K562 (cell line): ENCODE results near the gene SLC1A3. TPM values are rescaled to one million over a fixed set of nuclear protein-coding genes. Genes with fewer than 3 reads are reported as not detected.

Experiments
- ATF7 ChIP-seq: fragments of 450-650 bp; IDR thresholded peaks from 2 replicates; pipeline ENCODE4 v1.7.1; 2014; ENCODE audit warnings: mild to moderate bottlenecking, moderate library complexity
- CBFB ChIP-seq: sonication (generic); formaldehyde crosslinking; IDR thresholded peaks from 2 replicates; pipeline ENCODE4 v1.4.0; 2020; ENCODE audit warnings: mild to moderate bottlenecking, missing genetic modification reagents
- CTBP1 ChIP-seq: fragments of 450-650 bp; IDR thresholded peaks from 2 replicates; pipeline ENCODE4 v1.6.1; 2016; ENCODE audit warnings: borderline replicate concordance
- IFI16 ChIP-seq: fragments of 250-450 bp; sonication (Bioruptor Pico); IDR thresholded peaks from 2 replicates; pipeline ENCODE4 v2.1.2; 2022; ENCODE audit warnings: mild to moderate bottlenecking, inconsistent platforms
- L3MBTL2 ChIP-seq: fragments of 450-650 bp; IDR thresholded peaks from 2 replicates; pipeline ENCODE4 v1.6.1; 2016; ENCODE audit warnings: mild to moderate bottlenecking, moderate library complexity
- LARP7 ChIP-seq: fragments of 450-650 bp; IDR thresholded peaks from 2 replicates; pipeline ENCODE4 v1.6.1; 2016
- NFIX ChIP-seq: fragments of 250-450 bp; sonication (Bioruptor Pico); IDR thresholded peaks from 2 replicates; pipeline ENCODE4 v1.4.0; 2020; ENCODE audit warnings: low read depth, mild to moderate bottlenecking, moderate library complexity
- NR2C2 ChIP-seq, 2 experiments: fragments of 200-800 bp in 1 of 2; sonication (Bioruptor generic) in 1 of 2; sonication (generic) in 1 of 2; formaldehyde crosslinking in 1 of 2; IDR thresholded peaks; 2 replicates each; pipeline versions ENCODE4 v1.6.1 to v1.8.0; 2016 to 2022; ENCODE audit warnings: mild to moderate bottlenecking in 1 of 2, missing compliant biosample characterization in 1 of 2, missing genetic modification characterization in 1 of 2, missing genetic modification reagents in 1 of 2
- PRPF4 ChIP-seq: fragments of 200-400 bp; formaldehyde crosslinking; IDR thresholded peaks from one replicate; pipeline ENCODE4 v1.6.1; 2017; ENCODE audit warnings: low read length, low read depth, mild to moderate bottlenecking; ENCODE audit not compliant: insufficient read depth, poor library complexity, severe bottlenecking
- SAP30 ChIP-seq: fragments of 200-600 bp; sonication (generic); IDR thresholded peaks from 2 replicates; pipeline ENCODE4 v1.6.1; 2012; ENCODE audit warnings: borderline replicate concordance, low read depth, mild to moderate bottlenecking, moderate library complexity, low read length, control low read depth, inconsistent platforms; ENCODE audit not compliant: insufficient read depth, poor library complexity, severe bottlenecking
- SMAD3 ChIP-seq: fragments of 450-650 bp; formaldehyde crosslinking; conservative IDR thresholded peaks from 2 replicates; pipeline ENCODE4 v1.4.0; 2020; ENCODE audit warnings: mild to moderate bottlenecking
- SMAD4 ChIP-seq: fragments of 250-450 bp; sonication (Bioruptor Pico); conservative IDR thresholded peaks from 2 replicates; pipeline ENCODE4 v1.8.0; 2021; ENCODE audit warnings: inconsistent platforms, mild to moderate bottlenecking, moderate library complexity
- SMARCC2 ChIP-seq: fragments of 450-650 bp; IDR thresholded peaks from 2 replicates; pipeline ENCODE4 v1.6.1; 2017; ENCODE audit warnings: antibody characterized with exemption, moderate library complexity, mild to moderate bottlenecking, low read depth
- TEAD1 ChIP-seq, 2 experiments: fragments of 450-650 bp in 1 of 2; sonication (generic) in 1 of 2; formaldehyde crosslinking; IDR thresholded peaks; 2 replicates each; pipeline versions ENCODE4 v1.4.0 to v1.8.0; 2020 to 2022; ENCODE audit warnings: mild to moderate bottlenecking in 2 of 2, missing genetic modification reagents in 1 of 2
- TRIM24 ChIP-seq, 2 experiments: fragments of 450-650 bp; IDR thresholded peaks; 2 replicates each; pipeline ENCODE4 v1.6.1; 2016
- ZNF124 ChIP-seq: sonication (generic); formaldehyde crosslinking; IDR thresholded peaks from 2 replicates; pipeline ENCODE4 v1.8.1; 2022; ENCODE audit warnings: missing genetic modification reagents
- ZNF134 ChIP-seq: fragments of 250-450 bp; sonication (Bioruptor Pico); conservative IDR thresholded peaks from 2 replicates; pipeline ENCODE4 v1.4.0; 2020
- ZNF263 ChIP-seq: sonication (generic); formaldehyde crosslinking; IDR thresholded peaks from 2 replicates; pipeline ENCODE4 v1.8.0; 2022; ENCODE audit warnings: mild to moderate bottlenecking, missing genetic modification reagents, borderline replicate concordance
- ZNF584 ChIP-seq: fragments of 200-800 bp; sonication (Bioruptor generic); IDR thresholded peaks from 2 replicates; pipeline ENCODE4 v1.6.1; 2016; ENCODE audit warnings: low read depth, mild to moderate bottlenecking, missing genetic modification characterization, missing compliant biosample characterization
- ZNF780A ChIP-seq: fragments of 250-450 bp; sonication (Bioruptor Pico); IDR thresholded peaks from 2 replicates; pipeline ENCODE4 v1.5.0; 2021; ENCODE audit warnings: mild to moderate bottlenecking
- polyA plus RNA-seq, 8 experiments: library from polyadenylated mRNA; depleted of rRNA in 4 of 8; stranded (reverse) in 5 of 8; unstranded in 3 of 8; fragments of >200 nt; fragmentation: Nextera tagmentation in 2 of 8; fragmentation: Illumina TruSeq in 1 of 8; extraction: Ambion mirVana in 2 of 8; extraction: Trizol in 1 of 8; gene quantifications; 2 replicates each; pipeline versions ENCODE4 v1.2.1 to v1.2.3, GENCODE V29; 2011 to 2014; ENCODE audit warnings: inconsistent platforms in 1 of 8, missing spikeins in 1 of 8
- total RNA-seq, 7 experiments: library from RNA; depleted of rRNA in 6 of 7; stranded (reverse); fragments of >200 nt in 6 of 7; fragmentation: Illumina TruSeq in 2 of 7; extraction: Trizol in 2 of 7; gene quantifications; 2 replicates each; pipeline versions ENCODE4 v1.2.1 to v1.2.3, GENCODE V29; 2011 to 2021; ENCODE audit warnings: low replicate concordance in 1 of 7
- TF ChIP-seq, protein P1 (sequence below): fragments of 200-800 bp; sonication (Bioruptor generic); IDR thresholded peaks from 2 replicates; pipeline ENCODE4 v1.6.1; 2017; ENCODE audit warnings: missing genetic modification characterization, missing compliant biosample characterization
- TF ChIP-seq, protein P2 (sequence below): fragments of 450-650 bp; IDR thresholded peaks from 2 replicates; pipeline ENCODE4 v1.6.1; 2016; ENCODE audit warnings: mild to moderate bottlenecking
- TF ChIP-seq, protein P3 (sequence below): sonication (generic); formaldehyde crosslinking; IDR thresholded peaks from 2 replicates; pipeline ENCODE4 v1.5.0; 2020; ENCODE audit warnings: missing genetic modification reagents
- TF ChIP-seq, protein P4 (sequence below), 2 experiments: fragments of 250-450 bp in 1 of 2; fragments of 450-650 bp in 1 of 2; sonication (Bioruptor Pico) in 1 of 2; IDR thresholded peaks; 2 replicates each; pipeline versions ENCODE4 v1.6.1 to v1.8.0; 2016 to 2021; ENCODE audit warnings: mild to moderate bottlenecking in 2 of 2, moderate library complexity in 2 of 2, missing compliant biosample characterization in 1 of 2, missing genetic modification characterization in 1 of 2

The SLC1A3 gene
- total and polyA plus RNA-seq, 9 of the 15 experiments (the other 6 are each of a cell fraction or from before 2014, with no cell fraction given): 0.13 TPM; not detected in 8

DNA sequence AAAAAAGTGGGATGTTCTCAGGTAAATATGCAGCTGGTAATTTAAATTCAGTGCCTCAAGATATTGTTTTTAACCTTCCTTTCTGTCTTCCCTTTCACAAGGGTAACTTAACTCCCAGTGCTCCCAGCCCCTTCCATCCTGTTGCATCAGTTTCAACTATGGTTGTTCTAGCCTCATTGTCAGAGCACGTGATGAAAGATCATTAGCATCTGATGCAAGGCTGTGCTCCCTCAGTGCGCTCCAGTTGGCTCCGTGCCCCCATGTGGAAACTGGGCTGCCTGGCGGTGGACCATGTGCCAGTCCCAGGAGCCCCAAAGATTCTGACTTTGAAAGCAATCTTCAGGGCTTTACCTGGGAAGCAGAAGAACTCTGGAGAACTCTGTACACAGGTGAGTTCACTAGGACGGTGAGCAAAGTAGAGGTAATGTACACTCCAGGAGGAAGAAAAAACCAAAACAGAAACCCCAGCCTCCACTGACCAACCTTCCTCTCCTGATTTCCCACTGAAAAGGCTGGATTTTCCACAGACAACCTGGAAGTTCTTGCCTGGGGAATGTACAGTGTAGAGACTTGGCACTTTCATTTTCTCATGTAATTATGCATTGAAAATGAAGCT, 96.9 kb downstream of the SLC1A3 start (continued):
- TF ChIP-seq TRIM24 (IDR thresholded peaks at IDR 0.05) (peak; percentile 61 to 76; a peak in 2 of 4 replicates), ZNF263 (CRISPR knock-in tag) (peak; percentile 85), IFI16 (CRISPR knock-in tag) (no peak), NFIX (CRISPR knock-in tag) (no peak), ZNF584 (CRISPR knock-in tag) (peak; percentile 90), PRPF4 (no peak), SMARCC2 (no peak), ZNF134 (CRISPR knock-in tag) (no peak), NR2C2 (CRISPR knock-in tag; IDR thresholded peaks at IDR 0.05) (no peak), NR2C2 (tag; IDR thresholded peaks at IDR 0.05) (peak; percentile 35; the same call in 1 of the 2 replicates), CTBP1 (no peak), SAP30 (no peak), ZNF124 (CRISPR knock-in tag) (no peak), LARP7 (no peak), ZNF780A (no peak), SMAD3 (no peak), SMAD4 (CRISPR knock-in tag) (peak; percentile 79), TEAD1 (CRISPR knock-in tag; IDR thresholded peaks at IDR 0.05) (no peak), ATF7 (peak; percentile 39; the same call in 1 of the 2 replicates), L3MBTL2 (peak; percentile 79), CBFB (CRISPR knock-in tag) (no peak)
- TF ChIP-seq, protein P1, sequence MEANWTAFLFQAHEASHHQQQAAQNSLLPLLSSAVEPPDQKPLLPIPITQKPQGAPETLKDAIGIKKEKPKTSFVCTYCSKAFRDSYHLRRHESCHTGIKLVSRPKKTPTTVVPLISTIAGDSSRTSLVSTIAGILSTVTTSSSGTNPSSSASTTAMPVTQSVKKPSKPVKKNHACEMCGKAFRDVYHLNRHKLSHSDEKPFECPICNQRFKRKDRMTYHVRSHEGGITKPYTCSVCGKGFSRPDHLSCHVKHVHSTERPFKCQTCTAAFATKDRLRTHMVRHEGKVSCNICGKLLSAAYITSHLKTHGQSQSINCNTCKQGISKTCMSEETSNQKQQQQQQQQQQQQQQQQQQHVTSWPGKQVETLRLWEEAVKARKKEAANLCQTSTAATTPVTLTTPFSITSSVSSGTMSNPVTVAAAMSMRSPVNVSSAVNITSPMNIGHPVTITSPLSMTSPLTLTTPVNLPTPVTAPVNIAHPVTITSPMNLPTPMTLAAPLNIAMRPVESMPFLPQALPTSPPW: no peak
- TF ChIP-seq, protein P2, sequence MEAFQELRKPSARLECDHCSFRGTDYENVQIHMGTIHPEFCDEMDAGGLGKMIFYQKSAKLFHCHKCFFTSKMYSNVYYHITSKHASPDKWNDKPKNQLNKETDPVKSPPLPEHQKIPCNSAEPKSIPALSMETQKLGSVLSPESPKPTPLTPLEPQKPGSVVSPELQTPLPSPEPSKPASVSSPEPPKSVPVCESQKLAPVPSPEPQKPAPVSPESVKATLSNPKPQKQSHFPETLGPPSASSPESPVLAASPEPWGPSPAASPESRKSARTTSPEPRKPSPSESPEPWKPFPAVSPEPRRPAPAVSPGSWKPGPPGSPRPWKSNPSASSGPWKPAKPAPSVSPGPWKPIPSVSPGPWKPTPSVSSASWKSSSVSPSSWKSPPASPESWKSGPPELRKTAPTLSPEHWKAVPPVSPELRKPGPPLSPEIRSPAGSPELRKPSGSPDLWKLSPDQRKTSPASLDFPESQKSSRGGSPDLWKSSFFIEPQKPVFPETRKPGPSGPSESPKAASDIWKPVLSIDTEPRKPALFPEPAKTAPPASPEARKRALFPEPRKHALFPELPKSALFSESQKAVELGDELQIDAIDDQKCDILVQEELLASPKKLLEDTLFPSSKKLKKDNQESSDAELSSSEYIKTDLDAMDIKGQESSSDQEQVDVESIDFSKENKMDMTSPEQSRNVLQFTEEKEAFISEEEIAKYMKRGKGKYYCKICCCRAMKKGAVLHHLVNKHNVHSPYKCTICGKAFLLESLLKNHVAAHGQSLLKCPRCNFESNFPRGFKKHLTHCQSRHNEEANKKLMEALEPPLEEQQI: no peak
- TF ChIP-seq, protein P3, sequence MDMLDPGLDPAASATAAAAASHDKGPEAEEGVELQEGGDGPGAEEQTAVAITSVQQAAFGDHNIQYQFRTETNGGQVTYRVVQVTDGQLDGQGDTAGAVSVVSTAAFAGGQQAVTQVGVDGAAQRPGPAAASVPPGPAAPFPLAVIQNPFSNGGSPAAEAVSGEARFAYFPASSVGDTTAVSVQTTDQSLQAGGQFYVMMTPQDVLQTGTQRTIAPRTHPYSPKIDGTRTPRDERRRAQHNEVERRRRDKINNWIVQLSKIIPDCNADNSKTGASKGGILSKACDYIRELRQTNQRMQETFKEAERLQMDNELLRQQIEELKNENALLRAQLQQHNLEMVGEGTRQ (CRISPR knock-in tag): peak; percentile 72
- TF ChIP-seq, protein P4, sequence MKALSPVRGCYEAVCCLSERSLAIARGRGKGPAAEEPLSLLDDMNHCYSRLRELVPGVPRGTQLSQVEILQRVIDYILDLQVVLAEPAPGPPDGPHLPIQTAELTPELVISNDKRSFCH (CRISPR knock-in tag; IDR thresholded peaks at IDR 0.05): no peak
- TF ChIP-seq, protein P4 (tag; IDR thresholded peaks at IDR 0.05): no peak
